Measurements from ENCODE around the gene KLC1. TPM values are rescaled to one million over a fixed set of nuclear protein-coding genes. Genes with fewer than 3 reads are reported as not detected.

KLC1 gene
- total and polyA plus RNA-seq, 2 of the 8 experiments (the other 6 are each of a cell fraction or from before 2014, with no cell fraction given), result 84.6 to 134 TPM

DNA sequence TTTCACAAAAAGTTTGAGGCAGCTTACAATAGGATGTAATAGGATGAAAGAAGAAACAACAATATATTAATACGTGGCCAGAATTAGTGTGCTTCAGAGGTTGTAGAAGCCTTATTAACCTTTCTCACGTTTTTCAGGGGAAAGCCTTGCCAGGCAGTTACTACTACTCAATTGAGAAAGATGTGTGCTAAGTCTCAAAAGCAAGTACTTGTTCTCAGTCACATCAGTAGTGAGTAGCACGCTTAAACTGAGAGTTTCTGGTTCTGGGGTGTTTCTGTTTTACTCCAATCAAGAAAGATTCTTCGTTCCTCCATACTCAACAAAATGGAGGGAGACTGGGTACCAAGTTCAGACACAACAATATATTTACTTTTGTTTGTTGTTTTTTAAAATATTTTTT lies 38.7 kb downstream of the KLC1 start:
- Histone ChIP-seq H3K27ac (ENCODE audit: low read depth, low read length) (no peak overlapping the region), H3K56ac (replicated peaks; ENCODE audit: insufficient read length, low read depth, low read length) (no peak overlapping the region), H3K36me3 (ENCODE audit: control insufficient read depth in 2 of 4, insufficient read depth in 4 of 4, low read length in 3 of 4) (peaks cover 24 to 59% (median 39%) of the 10 kb centered on the region in 4 experiments), H2BK5ac (ENCODE audit: low read depth, low read length) (no peak overlapping the region), H3K14ac (ENCODE audit: insufficient read length) (no peak overlapping the region), H3K4me3 (ENCODE audit: extremely low read depth in 1 of 4, insufficient read depth in 2 of 4, low read depth in 3 of 4, low read length in 4 of 4) (no peak overlapping the region), H2BK120ac (replicated peaks; ENCODE audit: low read depth, low read length) (no peak overlapping the region), H3K4me1 (replicated peaks in 1 of 4; ENCODE audit: control insufficient read depth in 3 of 4, insufficient read depth in 4 of 4, low read length in 3 of 4) (no peaks in the 10 kb centered on the region), H4K91ac (replicated peaks; ENCODE audit: insufficient read length, low read length) (no peak overlapping the region), H3K9ac (replicated peaks in 1 of 4; ENCODE audit: extremely low read depth in 1 of 4, low read depth in 3 of 4, low read length in 3 of 4) (no peak overlapping the region), H2BK15ac (ENCODE audit: low read length) (no peak overlapping the region), H3K23ac (ENCODE audit: insufficient read length) (no peak overlapping the region), H2BK20ac (ENCODE audit: low read length) (no peak overlapping the region), H2BK12ac (ENCODE audit: low read depth, low read length) (no peak overlapping the region), H4K8ac (ENCODE audit: extremely low read depth, insufficient read depth, low read length) (no peak overlapping the region), H3K27me3 (replicated peaks in 1 of 4; ENCODE audit: control insufficient read depth in 3 of 4, extremely low read depth in 1 of 4, insufficient read depth in 3 of 4, low read length in 3 of 4) (no peaks in the 10 kb centered on the region), H2AK5ac (ENCODE audit: low read depth, low read length) (no peak overlapping the region), H4K5ac (ENCODE audit: insufficient read length, low read depth, low read length) (no peak overlapping the region), H3K4me2 (ENCODE audit: insufficient read depth in 1 of 2, low read depth in 2 of 2, low read length in 2 of 2) (no peak overlapping the region), H4K20me1 (replicated peaks in 1 of 2; ENCODE audit: control insufficient read depth in 1 of 2, insufficient read depth in 2 of 2, low read length in 2 of 2) (peaks cover 0 to 3% of the 10 kb centered on the region in 2 experiments), H3K4ac (replicated peaks; ENCODE audit: insufficient read length, low read depth, low read length) (no peak overlapping the region), H3K79me2 (ENCODE audit: control insufficient read depth in 1 of 2, insufficient read depth in 2 of 2, low read length in 2 of 2) (no peaks in the 10 kb centered on the region), H3K79me1 (ENCODE audit: low read depth, low read length) (peaks cover 2% of the 10 kb centered on the region; the same call in 1 of the 2 replicates), H3K9me3 (ENCODE audit: insufficient read depth in 2 of 2, low read depth in 1 of 2, low read length in 1 of 2) (no peaks in the 10 kb centered on the region; a peak in 1 of 4 replicates), H2AFZ (ENCODE audit: low read length) (no peak overlapping the region), H3K18ac (ENCODE audit: extremely low read depth, low read length) (no peak overlapping the region), H3K23me2 (ENCODE audit: low read depth, low read length) (no peaks in the 10 kb centered on the region)
- WGBS, 2 experiments (ENCODE audit: extremely low coverage in 1 of 2, insufficient coverage in 1 of 2, insufficient read length in 1 of 2, insufficient replicate concordance in 2 of 2, low coverage in 1 of 2, low lambda C conversion rate in 2 of 2, missing lambda C conversion rate in 1 of 2), result 89% methylated on average over 4 of the region's 4 CpGs; no CpG with 5 or more reads in 1 of the 2 experiments
- FAIRE-seq, result no peak
- CTCF ChIA-PET (ENCODE audit: partially characterized antibody), result interaction anchor here (3.5 kb wide), 1 partner anchor 12 kb away, joined by 13 read pairs; no protein-coding TSS in a partner anchor
- no peak for DNase-seq (ENCODE audit: low read depth in 1 of 2, low spot score in 2 of 2)
- POLR2A ChIA-PET (ENCODE audit: partially characterized antibody), result no interaction called here
- no peak for TF ChIP-seq RFX5 (IDR thresholded peaks at IDR 0.05; ENCODE audit: borderline replicate concordance, low read depth, low read length)
- TF ChIP-seq, protein P1, sequence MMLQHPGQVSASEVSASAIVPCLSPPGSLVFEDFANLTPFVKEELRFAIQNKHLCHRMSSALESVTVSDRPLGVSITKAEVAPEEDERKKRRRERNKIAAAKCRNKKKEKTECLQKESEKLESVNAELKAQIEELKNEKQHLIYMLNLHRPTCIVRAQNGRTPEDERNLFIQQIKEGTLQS (IDR thresholded peaks at IDR 0.05; ENCODE audit: insufficient read depth, low read depth, low read length), result no peak
- no peak for TF ChIP-seq KDM5A (IDR thresholded peaks at IDR 0.05; ENCODE audit: low read length)
- TF ChIP-seq BCL11A (IDR thresholded peaks at IDR 0.05; ENCODE audit: low read depth in 2 of 2, low read length in 2 of 2), result no peak
- no peak for TF ChIP-seq SIX5 (IDR thresholded peaks at IDR 0.05; ENCODE audit: low read depth, low read length)
- TF ChIP-seq YY1 (IDR thresholded peaks at IDR 0.05; ENCODE audit: low read depth, low read length), result no peak
- no peak for TF ChIP-seq POLR2AphosphoS5 (IDR thresholded peaks at IDR 0.05; ENCODE audit: low read depth, low read length)
- TF ChIP-seq KDM4A (IDR thresholded peaks at IDR 0.05; ENCODE audit: low read depth, low read length, severe bottlenecking), result no peak
- no peak for TF ChIP-seq NANOG (IDR thresholded peaks at IDR 0.05; ENCODE audit: insufficient read depth, low read depth, low read length, poor library complexity, severe bottlenecking)
- no peak for TF ChIP-seq GABPA (IDR thresholded peaks at IDR 0.05; ENCODE audit: borderline replicate concordance, insufficient read depth, low read length)
- TF ChIP-seq KDM1A (IDR thresholded peaks at IDR 0.05; ENCODE audit: borderline replicate concordance, low read length), result no peak
- TF ChIP-seq, protein P2, sequence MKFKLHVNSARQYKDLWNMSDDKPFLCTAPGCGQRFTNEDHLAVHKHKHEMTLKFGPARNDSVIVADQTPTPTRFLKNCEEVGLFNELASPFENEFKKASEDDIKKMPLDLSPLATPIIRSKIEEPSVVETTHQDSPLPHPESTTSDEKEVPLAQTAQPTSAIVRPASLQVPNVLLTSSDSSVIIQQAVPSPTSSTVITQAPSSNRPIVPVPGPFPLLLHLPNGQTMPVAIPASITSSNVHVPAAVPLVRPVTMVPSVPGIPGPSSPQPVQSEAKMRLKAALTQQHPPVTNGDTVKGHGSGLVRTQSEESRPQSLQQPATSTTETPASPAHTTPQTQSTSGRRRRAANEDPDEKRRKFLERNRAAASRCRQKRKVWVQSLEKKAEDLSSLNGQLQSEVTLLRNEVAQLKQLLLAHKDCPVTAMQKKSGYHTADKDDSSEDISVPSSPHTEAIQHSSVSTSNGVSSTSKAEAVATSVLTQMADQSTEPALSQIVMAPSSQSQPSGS (IDR thresholded peaks at IDR 0.05; ENCODE audit: low read length), result no peak
